ENCODE data around the gene ATOX1. TPM values are rescaled to one million over a fixed set of nuclear protein-coding genes. Genes with fewer than 3 reads are reported as not detected.
A peak's percentile ranks its signal among the peaks of the same experiment; 100 is the strongest.

The ATOX1 gene
- polyA plus RNA-seq, 1 experiment: 156 TPM

DNA sequence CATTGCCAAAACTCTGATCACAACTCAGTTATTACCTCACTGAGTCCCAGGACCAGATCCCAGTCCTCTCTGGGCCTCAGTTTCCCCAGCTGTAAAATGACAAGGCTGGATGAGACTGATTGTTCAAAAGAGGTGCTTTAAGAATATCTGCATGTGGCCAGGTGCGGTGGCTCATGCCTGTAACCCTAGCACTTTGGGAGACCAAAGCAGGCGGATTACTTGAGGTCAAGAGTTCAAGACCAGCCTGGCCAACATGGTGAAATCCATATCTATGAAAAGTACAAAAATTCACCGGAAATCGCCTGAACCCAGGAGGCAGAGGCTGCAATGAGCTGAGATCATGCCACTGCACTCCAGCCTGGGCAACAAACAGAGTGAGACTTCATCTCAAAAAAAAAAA, 8.3 kb downstream of the ATOX1 start:
- H3K27me3 ChIP-seq (ENCODE audit: control insufficient read depth, insufficient read depth, low read length): no peaks in the 10 kb centered on the region
- H3K4me3 ChIP-seq (ENCODE audit: low read depth, low read length): no peak overlapping the region
- TF ChIP-seq, protein P1, sequence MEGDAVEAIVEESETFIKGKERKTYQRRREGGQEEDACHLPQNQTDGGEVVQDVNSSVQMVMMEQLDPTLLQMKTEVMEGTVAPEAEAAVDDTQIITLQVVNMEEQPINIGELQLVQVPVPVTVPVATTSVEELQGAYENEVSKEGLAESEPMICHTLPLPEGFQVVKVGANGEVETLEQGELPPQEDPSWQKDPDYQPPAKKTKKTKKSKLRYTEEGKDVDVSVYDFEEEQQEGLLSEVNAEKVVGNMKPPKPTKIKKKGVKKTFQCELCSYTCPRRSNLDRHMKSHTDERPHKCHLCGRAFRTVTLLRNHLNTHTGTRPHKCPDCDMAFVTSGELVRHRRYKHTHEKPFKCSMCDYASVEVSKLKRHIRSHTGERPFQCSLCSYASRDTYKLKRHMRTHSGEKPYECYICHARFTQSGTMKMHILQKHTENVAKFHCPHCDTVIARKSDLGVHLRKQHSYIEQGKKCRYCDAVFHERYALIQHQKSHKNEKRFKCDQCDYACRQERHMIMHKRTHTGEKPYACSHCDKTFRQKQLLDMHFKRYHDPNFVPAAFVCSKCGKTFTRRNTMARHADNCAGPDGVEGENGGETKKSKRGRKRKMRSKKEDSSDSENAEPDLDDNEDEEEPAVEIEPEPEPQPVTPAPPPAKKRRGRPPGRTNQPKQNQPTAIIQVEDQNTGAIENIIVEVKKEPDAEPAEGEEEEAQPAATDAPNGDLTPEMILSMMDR (IDR thresholded peaks at IDR 0.05; ENCODE audit: insufficient read depth, low read depth, low read length): no peak
- DNase-seq (ENCODE audit: low read depth): no peak
- POLR2A ChIA-PET: no interaction called here
- CTCF ChIA-PET: interaction anchor here (0.9 to 3.3 kb wide), 5 partner anchors 10 to 98 kb away, joined by 3 to 15 read pairs (median 3); no protein-coding TSS in a partner anchor
- peaks cover 1% of the 10 kb centered on the region for H3K36me3 ChIP-seq (ENCODE audit: control insufficient read depth, insufficient read depth, low read length)

DNA sequence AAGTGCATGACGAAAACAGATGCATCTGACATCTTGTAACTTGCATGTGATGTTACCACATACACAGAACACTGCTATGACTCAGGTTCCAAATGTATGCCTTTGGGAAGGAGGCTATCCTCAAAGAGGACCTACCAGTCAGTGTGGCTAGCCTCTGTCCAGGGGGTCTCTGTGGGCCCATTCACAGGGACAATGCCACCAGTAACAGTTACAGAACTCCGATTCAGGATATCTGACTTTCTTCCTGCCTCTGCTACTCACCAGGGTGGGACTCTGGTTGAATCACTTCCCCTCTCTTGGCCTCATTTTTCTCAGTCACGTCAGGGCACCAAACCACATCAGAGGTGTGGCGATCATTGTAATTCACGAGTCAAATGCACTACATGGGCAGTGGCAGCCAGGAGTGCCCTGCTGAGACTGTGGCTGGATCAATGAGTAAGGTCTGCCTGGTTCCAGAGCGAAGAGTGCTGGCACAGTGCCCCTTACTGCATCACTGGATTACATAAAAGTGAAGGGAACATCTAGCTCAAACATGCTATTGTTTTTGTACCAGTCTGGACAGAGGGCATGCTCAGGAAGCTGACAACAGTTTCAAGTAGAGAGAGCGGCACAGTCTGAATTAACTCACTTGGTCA, 13.2 kb downstream of the ATOX1 start:
- ChIA-PET POLR2A (no interaction called here), CTCF (interaction anchor here (1.3 to 7.2 kb wide), 3 partner anchors 83 to 286 kb away, joined by 3 to 234 read pairs (median 60); no protein-coding TSS in a partner anchor)
- TF ChIP-seq, protein P1 (IDR thresholded peaks at IDR 0.05; ENCODE audit: insufficient read depth, low read depth, low read length): no peak
- no peak overlapping the region for H3K4me3 ChIP-seq (ENCODE audit: low read depth, low read length)
- no peaks in the 10 kb centered on the region for H3K27me3 ChIP-seq (ENCODE audit: control insufficient read depth, insufficient read depth, low read length)
- DNase-seq (ENCODE audit: low read depth): peak; percentile 53
- peaks cover 3% of the 10 kb centered on the region for H3K36me3 ChIP-seq (ENCODE audit: control insufficient read depth, insufficient read depth, low read length)

DNA sequence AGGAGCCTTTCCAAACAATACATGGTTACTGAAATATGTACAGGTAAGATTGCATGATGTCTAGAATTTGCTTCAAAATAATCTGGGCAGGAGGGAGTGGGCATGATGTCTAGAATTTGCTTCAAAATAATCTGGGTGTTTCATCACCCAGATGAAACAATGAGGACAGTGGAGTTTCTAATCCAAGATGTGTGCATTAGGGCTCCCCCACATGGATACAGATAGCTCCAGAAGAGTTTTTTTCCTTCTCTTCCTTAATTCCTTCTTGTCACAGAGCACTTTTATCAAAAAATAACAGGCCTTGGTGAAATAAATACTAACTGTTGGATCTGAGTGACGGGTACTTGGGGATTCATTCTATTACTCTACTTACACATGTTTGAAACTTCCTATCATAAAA, 14.9 kb downstream of the ATOX1 start:
- ChIA-PET CTCF (interaction anchor here (0.7 to 12.3 kb wide), 9 partner anchors 10 to 296 kb away, joined by 3 to 234 read pairs (median 9); partner anchors contain the start of gene SLC36A1), POLR2A (interaction anchor here (1.3 kb wide), 1 partner anchor 57 kb away, joined by 6 read pairs; the partner anchor contains the start of gene SPARC)
- no peaks in the 10 kb centered on the region for H3K27me3 ChIP-seq (ENCODE audit: control insufficient read depth, insufficient read depth, low read length)
- TF ChIP-seq, protein P1 (IDR thresholded peaks at IDR 0.05; ENCODE audit: insufficient read depth, low read depth, low read length): no peak
- no peak for DNase-seq (ENCODE audit: low read depth)
- H3K4me3 ChIP-seq (ENCODE audit: low read depth, low read length): no peak overlapping the region
- peaks cover 3% of the 10 kb centered on the region for H3K36me3 ChIP-seq (ENCODE audit: control insufficient read depth, insufficient read depth, low read length)

DNA sequence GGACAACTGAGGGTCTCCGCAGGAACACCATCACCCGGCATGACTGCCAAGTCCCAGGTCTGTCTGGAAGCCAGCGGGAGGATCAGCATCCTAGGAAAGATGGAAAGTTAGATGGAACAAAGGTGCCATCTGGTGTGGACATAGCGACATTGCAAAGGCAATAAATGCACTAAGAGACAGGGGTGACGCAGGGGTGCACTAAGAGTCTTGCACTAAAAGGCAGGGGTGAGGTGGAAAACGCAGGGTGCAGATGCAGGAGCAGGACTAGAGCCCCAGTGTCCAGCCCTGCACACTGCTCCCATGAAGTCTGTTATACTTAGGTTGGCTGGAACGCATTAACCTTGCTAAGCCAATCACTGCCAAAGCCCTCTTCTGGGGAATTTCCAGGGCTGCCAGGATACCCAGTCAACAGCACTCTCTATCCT, 15.5 kb downstream of the ATOX1 start:
- ChIA-PET POLR2A (interaction anchor here (0.6 to 1.3 kb wide), 2 partner anchors 9 to 56 kb away, joined by 3 to 6 read pairs; partner anchors contain the start of gene SPARC), CTCF (interaction anchor here (0.7 to 12.3 kb wide), 11 partner anchors 10 to 295 kb away, joined by 3 to 234 read pairs (median 9); partner anchors contain the start of genes ATOX1 and SLC36A1)
- H3K4me3 ChIP-seq (ENCODE audit: low read depth, low read length): no peak overlapping the region
- H3K27me3 ChIP-seq (ENCODE audit: control insufficient read depth, insufficient read depth, low read length): no peaks in the 10 kb centered on the region
- peaks cover 3% of the 10 kb centered on the region for H3K36me3 ChIP-seq (ENCODE audit: control insufficient read depth, insufficient read depth, low read length)
- DNase-seq (ENCODE audit: low read depth): no peak
- TF ChIP-seq, protein P1 (IDR thresholded peaks at IDR 0.05; ENCODE audit: insufficient read depth, low read depth, low read length): peak; percentile 65

DNA sequence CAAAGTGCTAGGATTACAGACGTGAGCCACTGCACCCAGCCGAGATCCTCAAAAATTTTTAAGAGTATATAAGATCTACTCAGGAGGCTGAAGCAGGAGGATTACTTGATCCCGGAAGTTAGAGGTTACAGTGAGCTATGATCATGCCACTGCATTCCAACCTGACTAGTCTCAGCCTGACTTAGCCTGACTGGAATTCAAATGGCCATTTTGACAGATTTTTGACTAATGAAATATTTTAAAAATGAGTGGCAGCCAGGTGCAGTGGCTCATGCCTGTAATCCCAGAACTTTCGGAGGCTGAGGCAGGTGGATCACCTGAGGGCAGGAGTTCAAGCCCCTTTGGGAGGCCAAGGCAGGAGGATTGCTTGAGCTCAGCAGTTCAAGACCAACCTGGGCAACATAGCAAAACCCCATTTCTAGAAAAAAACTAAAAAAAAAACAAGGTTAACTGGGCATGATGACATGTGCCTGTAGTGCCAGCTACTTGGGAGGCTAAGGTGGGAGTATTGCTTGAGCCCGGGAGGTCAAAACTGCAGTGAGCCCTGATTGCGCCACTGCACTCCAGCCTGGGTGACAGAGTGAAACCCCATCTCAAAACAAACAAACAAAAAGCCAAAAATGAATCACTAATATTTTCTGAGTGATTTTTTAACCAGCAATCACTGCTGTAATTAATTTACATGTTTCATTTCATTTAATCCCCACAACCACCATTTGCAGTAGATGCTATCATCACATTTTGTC, 16.6 kb downstream of the ATOX1 start:
- no peak for DNase-seq (ENCODE audit: low read depth)
- H3K27me3 ChIP-seq (ENCODE audit: control insufficient read depth, insufficient read depth, low read length): no peaks in the 10 kb centered on the region
- H3K36me3 ChIP-seq (ENCODE audit: control insufficient read depth, insufficient read depth, low read length): peaks cover 3% of the 10 kb centered on the region
- ChIA-PET CTCF (interaction anchor here (0.9 to 12.3 kb wide), 19 partner anchors 10 to 295 kb away, joined by 3 to 234 read pairs (median 15); partner anchors contain the start of genes ATOX1, G3BP1 and SLC36A1), POLR2A (interaction anchor here (0.6 to 4.2 kb wide), 11 partner anchors 10 to 83 kb away, joined by 3 to 53 read pairs (median 6); partner anchors contain the start of gene SPARC)
- TF ChIP-seq, protein P1 (IDR thresholded peaks at IDR 0.05; ENCODE audit: insufficient read depth, low read depth, low read length): no peak
- H3K4me3 ChIP-seq (ENCODE audit: low read depth, low read length): no peak overlapping the region

Measured in BJ (cell line).